SK-N-SH treated with all-trans-retinoic acid at 6 μM for 48 hours (cell line): Measurements from ENCODE around the gene MMP25.

Experiments used
- ATAC-seq: fragments of 200-7000 bp; cut with Tn5 transposase; 3 replicates; pipeline ENCODE4 v1.9.1; 2020; ENCODE audit warnings: mild to moderate bottlenecking, moderate library complexity
- ARNTL ChIP-seq: fragments of 450-650 bp; formaldehyde crosslinking; IDR thresholded peaks from 2 replicates; pipeline ENCODE4 v1.5.0; 2020; ENCODE audit warnings: low read depth, mild to moderate bottlenecking, moderate library complexity, borderline replicate concordance
- BACH2 ChIP-seq: fragments of 250-450 bp; sonication (Bioruptor Pico); IDR thresholded peaks from 2 replicates; pipeline ENCODE4 v1.9.0; 2021; ENCODE audit warnings: mild to moderate bottlenecking, borderline replicate concordance
- CSDC2 ChIP-seq: fragments of 250-450 bp; sonication (Bioruptor Pico); IDR thresholded peaks from 2 replicates; pipeline ENCODE4 v1.5.0; 2020; ENCODE audit warnings: mild to moderate bottlenecking, moderate library complexity
- ESRRG ChIP-seq: fragments of 250-450 bp; sonication (Bioruptor Pico); IDR thresholded peaks from 2 replicates; pipeline ENCODE4 v1.6.1; 2021; ENCODE audit warnings: mild to moderate bottlenecking
- GLIS3 ChIP-seq: fragments of 250-450 bp; sonication (Bioruptor Pico); IDR thresholded peaks from 2 replicates; pipeline ENCODE4 v1.5.0; 2020; ENCODE audit warnings: mild to moderate bottlenecking, moderate library complexity
- PATZ1 ChIP-seq: fragments of 250-450 bp; sonication (Bioruptor Pico); IDR thresholded peaks from 2 replicates; pipeline ENCODE4 v1.8.0; 2020; ENCODE audit warnings: mild to moderate bottlenecking, moderate library complexity, borderline replicate concordance
- RARB ChIP-seq: fragments of 250-450 bp; sonication (Bioruptor Pico); IDR thresholded peaks from 2 replicates; pipeline ENCODE4 v1.8.0; 2021; ENCODE audit warnings: mild to moderate bottlenecking, moderate library complexity
- SNAI2 ChIP-seq: fragments of 250-450 bp; sonication (Bioruptor Pico); IDR thresholded peaks from 2 replicates; pipeline ENCODE4 v1.5.0; 2020; ENCODE audit warnings: mild to moderate bottlenecking, moderate library complexity
- TCF4 ChIP-seq: fragments of 250-450 bp; sonication (Bioruptor Pico); IDR thresholded peaks from 2 replicates; pipeline ENCODE4 v1.8.0; 2021; ENCODE audit warnings: mild to moderate bottlenecking, moderate library complexity, borderline replicate concordance
- TOX ChIP-seq: fragments of 250-450 bp; sonication (Bioruptor Pico); IDR thresholded peaks from 2 replicates; pipeline ENCODE4 v1.8.0; 2021; ENCODE audit warnings: mild to moderate bottlenecking, moderate library complexity, borderline replicate concordance
- ZC3H10 ChIP-seq: fragments of 250-450 bp; sonication (Bioruptor Pico); IDR thresholded peaks from 2 replicates; pipeline ENCODE4 v1.5.1; 2021; ENCODE audit warnings: mild to moderate bottlenecking, moderate library complexity
- ZFP3 ChIP-seq: fragments of 250-450 bp; sonication (Bioruptor Pico); IDR thresholded peaks from 2 replicates; pipeline ENCODE4 v1.5.0; 2020; ENCODE audit warnings: mild to moderate bottlenecking, moderate library complexity
- ZFP30 ChIP-seq: fragments of 450-650 bp; formaldehyde crosslinking; IDR thresholded peaks from 2 replicates; pipeline ENCODE4 v1.5.0; 2022; ENCODE audit warnings: mild to moderate bottlenecking, moderate library complexity
- ZNF565 ChIP-seq: fragments of 450-650 bp; formaldehyde crosslinking; conservative IDR thresholded peaks from 2 replicates; pipeline ENCODE4 v1.5.0; 2020; ENCODE audit warnings: low read depth, mild to moderate bottlenecking, moderate library complexity
- ZNF70 ChIP-seq: fragments of 450-650 bp; formaldehyde crosslinking; IDR thresholded peaks from 2 replicates; pipeline ENCODE4 v1.5.0; 2020; ENCODE audit warnings: mild to moderate bottlenecking, moderate library complexity
- ZNF8 ChIP-seq: fragments of 450-650 bp; formaldehyde crosslinking; IDR thresholded peaks from 2 replicates; pipeline ENCODE4 v1.5.0; 2020; ENCODE audit warnings: mild to moderate bottlenecking, moderate library complexity
- TF ChIP-seq, protein P1 (sequence below): fragments of 250-450 bp; sonication (Bioruptor Pico); IDR thresholded peaks from 2 replicates; pipeline ENCODE4 v1.5.0; 2020; ENCODE audit warnings: mild to moderate bottlenecking, moderate library complexity
- TF ChIP-seq, protein P2 (sequence below): fragments of 250-450 bp; sonication (Bioruptor Pico); IDR thresholded peaks from 2 replicates; pipeline ENCODE4 v1.5.1; 2021; ENCODE audit warnings: mild to moderate bottlenecking, moderate library complexity
- TF ChIP-seq, protein P3 (sequence below): fragments of 250-450 bp; sonication (Bioruptor Pico); IDR thresholded peaks from 2 replicates; pipeline ENCODE4 v1.8.0; 2021; ENCODE audit warnings: low read depth, mild to moderate bottlenecking, moderate library complexity, borderline replicate concordance

MMP25 gene

DNA sequence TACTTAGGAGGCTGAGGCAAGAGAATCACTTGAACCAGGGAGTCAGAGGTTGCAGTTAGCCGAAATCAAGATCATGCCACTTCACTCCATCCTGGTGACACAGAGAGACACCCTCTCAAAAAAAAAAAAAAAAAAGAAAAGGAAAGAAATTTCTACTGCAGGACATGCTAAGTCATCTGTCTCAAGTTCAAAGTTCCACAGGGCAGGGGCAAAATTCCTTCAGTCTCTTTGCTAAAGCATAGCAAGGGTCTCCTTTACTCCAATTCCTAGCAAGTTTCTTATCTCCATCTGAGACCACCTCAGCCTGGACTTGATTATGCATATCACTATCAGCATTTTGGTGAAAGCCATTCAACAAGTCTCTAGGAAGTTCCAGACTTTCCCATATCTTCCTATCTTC lies 38.1 kb downstream of the MMP25 start:
- TF ChIP-seq ZFP30 (CRISPR knock-in tag) = no peak
- no peak for TF ChIP-seq RARB (CRISPR knock-in tag)
- no peak for TF ChIP-seq ZNF70 (CRISPR knock-in tag)
- ATAC-seq = no peak

DNA sequence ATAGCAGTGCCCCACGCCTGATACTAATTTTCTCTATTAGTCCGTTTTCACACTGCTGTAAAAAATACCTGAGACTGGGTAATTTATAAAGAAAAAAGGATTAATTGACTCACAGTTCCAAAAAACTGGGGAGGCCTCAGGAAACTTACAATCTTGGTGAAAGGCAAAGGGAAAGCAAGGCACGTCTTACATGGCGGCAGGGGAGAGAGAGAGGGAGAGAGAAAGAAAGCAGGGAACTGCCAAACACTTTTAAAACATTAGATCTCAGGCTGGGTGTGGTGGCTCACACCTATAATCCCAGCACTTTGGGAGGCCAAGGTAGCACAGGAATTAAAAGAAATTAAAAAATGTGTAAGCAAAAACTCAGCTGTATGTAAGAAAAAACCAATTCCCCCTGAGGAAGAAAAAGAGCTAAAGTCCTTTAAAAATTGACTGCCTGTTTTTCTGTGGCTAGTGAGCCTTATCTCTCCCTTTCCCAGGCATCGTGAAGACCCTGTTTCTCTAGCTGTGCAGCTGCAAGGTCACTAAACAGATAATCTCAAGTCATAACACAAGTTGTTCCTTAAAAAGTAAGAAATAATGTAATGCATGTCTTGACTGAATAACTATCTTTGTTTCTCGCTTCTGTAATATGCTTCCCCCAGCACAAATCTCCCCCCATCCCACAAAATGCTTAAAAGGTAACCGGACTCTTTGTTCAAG lies 38.8 kb downstream of the MMP25 start:
- ATAC-seq = no peak
- no peak for TF ChIP-seq ARNTL (CRISPR knock-in tag)
- TF ChIP-seq GLIS3 (CRISPR knock-in tag) = no peak
- TF ChIP-seq, protein P1, sequence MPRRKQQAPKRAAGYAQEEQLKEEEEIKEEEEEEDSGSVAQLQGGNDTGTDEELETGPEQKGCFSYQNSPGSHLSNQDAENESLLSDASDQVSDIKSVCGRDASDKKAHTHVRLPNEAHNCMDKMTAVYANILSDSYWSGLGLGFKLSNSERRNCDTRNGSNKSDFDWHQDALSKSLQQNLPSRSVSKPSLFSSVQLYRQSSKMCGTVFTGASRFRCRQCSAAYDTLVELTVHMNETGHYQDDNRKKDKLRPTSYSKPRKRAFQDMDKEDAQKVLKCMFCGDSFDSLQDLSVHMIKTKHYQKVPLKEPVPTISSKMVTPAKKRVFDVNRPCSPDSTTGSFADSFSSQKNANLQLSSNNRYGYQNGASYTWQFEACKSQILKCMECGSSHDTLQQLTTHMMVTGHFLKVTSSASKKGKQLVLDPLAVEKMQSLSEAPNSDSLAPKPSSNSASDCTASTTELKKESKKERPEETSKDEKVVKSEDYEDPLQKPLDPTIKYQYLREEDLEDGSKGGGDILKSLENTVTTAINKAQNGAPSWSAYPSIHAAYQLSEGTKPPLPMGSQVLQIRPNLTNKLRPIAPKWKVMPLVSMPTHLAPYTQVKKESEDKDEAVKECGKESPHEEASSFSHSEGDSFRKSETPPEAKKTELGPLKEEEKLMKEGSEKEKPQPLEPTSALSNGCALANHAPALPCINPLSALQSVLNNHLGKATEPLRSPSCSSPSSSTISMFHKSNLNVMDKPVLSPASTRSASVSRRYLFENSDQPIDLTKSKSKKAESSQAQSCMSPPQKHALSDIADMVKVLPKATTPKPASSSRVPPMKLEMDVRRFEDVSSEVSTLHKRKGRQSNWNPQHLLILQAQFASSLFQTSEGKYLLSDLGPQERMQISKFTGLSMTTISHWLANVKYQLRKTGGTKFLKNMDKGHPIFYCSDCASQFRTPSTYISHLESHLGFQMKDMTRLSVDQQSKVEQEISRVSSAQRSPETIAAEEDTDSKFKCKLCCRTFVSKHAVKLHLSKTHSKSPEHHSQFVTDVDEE = no peak
- TF ChIP-seq PATZ1 (CRISPR knock-in tag) = no peak
- TF ChIP-seq, protein P2, sequence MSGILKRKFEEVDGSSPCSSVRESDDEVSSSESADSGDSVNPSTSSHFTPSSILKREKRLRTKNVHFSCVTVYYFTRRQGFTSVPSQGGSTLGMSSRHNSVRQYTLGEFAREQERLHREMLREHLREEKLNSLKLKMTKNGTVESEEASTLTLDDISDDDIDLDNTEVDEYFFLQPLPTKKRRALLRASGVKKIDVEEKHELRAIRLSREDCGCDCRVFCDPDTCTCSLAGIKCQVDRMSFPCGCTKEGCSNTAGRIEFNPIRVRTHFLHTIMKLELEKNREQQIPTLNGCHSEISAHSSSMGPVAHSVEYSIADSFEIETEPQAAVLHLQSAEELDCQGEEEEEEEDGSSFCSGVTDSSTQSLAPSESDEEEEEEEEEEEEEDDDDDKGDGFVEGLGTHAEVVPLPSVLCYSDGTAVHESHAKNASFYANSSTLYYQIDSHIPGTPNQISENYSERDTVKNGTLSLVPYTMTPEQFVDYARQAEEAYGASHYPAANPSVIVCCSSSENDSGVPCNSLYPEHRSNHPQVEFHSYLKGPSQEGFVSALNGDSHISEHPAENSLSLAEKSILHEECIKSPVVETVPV (CRISPR knock-in tag) = no peak
- TF ChIP-seq ESRRG (CRISPR knock-in tag) = no peak
- no peak for TF ChIP-seq ZFP30 (CRISPR knock-in tag)
- TF ChIP-seq TOX (CRISPR knock-in tag) = no peak
- no peak for TF ChIP-seq ZNF70 (CRISPR knock-in tag)
- no peak for TF ChIP-seq ZNF8 (CRISPR knock-in tag)
- no peak for TF ChIP-seq BACH2 (CRISPR knock-in tag)
- TF ChIP-seq TCF4 = no peak
- no peak for TF ChIP-seq RARB (CRISPR knock-in tag)

DNA sequence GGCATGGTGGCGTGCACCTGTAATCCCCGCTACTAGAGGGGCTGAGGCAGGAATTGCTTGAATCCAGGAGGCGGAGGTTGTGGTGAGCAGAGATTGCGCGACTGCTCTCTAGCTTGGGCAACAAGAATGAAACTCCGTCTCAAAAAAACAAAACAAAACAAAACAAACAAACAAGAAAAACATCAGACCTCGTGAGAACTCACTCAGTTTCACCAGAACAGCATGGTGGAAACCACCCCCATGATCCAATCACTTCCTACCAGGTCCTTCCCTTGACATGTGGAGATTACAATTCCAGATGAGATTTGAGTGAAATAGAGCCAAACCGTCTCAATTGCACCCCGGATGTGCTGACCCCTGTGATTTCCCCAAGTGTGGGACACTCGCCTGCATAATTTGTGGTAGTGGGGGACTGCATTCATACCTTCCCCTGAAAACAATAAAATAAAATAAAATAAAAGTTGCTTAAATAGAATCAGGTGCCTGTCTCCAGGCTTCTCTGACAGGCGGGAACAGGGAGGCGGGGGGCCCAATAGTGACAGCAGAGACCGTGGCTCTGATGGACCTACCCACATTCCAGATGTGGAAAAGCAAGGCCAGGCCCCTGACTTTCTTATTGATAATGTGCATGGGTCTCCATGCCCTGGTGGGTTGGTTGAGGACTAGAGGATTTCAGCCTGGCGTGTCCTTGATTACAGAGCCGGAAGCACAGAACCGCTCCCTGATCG lies 39.7 kb downstream of the MMP25 start:
- ATAC-seq = no peak

More for the DNA sequence above, 39.7 kb downstream of the MMP25 start:
- TF ChIP-seq ZC3H10 (no peak), ZFP3 (no peak), ZNF565 (CRISPR knock-in tag) (no peak), SNAI2 (CRISPR knock-in tag) (no peak), TOX (CRISPR knock-in tag) (no peak), CSDC2 (CRISPR knock-in tag) (no peak)
- TF ChIP-seq, protein P1 = no peak
- TF ChIP-seq, protein P2 (CRISPR knock-in tag) = no peak
- TF ChIP-seq, protein P3, sequence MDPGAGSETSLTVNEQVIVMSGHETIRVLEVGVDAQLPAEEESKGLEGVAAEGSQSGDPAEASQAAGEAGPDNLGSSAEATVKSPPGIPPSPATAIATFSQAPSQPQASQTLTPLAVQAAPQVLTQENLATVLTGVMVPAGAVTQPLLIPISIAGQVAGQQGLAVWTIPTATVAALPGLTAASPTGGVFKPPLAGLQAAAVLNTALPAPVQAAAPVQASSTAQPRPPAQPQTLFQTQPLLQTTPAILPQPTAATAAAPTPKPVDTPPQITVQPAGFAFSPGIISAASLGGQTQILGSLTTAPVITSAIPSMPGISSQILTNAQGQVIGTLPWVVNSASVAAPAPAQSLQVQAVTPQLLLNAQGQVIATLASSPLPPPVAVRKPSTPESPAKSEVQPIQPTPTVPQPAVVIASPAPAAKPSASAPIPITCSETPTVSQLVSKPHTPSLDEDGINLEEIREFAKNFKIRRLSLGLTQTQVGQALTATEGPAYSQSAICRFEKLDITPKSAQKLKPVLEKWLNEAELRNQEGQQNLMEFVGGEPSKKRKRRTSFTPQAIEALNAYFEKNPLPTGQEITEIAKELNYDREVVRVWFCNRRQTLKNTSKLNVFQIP = no peak
